Measurements from ENCODE around the gene SIRT2. TPM values are rescaled to one million over a fixed set of nuclear protein-coding genes. Genes with fewer than 3 reads are reported as not detected.

Gene SIRT2
- total and polyA plus RNA-seq, 2 of the 8 experiments (the other 6 are each of a cell fraction or from before 2014, with no cell fraction given), result 6.5 to 10.0 TPM

DNA sequence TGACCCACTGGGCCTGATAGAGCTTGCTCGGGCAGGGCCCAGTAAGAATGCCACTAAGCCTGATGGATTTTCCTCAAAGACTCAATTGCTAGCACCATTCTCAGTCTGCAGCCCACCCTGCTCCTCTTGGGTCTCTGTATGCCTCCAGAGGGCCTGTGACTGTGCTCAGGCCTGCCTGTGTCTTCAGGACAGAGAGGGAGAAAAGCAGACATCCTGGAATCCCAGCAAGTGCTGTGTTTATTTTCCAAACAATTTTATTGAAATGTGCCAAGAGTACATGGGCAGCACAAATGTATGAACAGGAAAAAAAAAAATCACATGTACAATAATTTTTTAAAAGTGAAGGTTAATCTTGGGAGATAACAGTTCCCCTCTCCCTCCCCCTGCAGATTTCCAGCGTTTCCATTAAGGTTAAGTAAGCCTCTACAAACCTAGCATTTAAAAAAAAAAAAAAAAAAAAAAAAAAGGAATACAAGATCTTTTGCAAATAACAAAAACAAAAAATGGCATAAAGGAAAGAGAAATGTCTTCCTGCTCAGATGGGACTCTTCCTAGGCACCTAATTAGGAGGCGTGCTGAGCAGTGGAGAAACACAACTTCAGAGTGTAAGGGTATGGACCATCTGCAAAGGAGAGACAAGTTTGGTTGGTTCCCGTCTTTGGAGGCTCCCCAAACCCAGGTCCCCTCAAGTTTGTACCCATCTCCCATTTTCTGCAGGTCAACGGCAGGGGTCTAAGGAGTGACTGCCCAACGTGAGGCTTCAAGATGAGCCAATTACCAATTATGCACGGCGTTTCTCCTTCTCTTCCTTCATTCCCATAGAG lies 63.0 kb downstream of the SIRT2 start (continued):
- TF ChIP-seq, protein P1, sequence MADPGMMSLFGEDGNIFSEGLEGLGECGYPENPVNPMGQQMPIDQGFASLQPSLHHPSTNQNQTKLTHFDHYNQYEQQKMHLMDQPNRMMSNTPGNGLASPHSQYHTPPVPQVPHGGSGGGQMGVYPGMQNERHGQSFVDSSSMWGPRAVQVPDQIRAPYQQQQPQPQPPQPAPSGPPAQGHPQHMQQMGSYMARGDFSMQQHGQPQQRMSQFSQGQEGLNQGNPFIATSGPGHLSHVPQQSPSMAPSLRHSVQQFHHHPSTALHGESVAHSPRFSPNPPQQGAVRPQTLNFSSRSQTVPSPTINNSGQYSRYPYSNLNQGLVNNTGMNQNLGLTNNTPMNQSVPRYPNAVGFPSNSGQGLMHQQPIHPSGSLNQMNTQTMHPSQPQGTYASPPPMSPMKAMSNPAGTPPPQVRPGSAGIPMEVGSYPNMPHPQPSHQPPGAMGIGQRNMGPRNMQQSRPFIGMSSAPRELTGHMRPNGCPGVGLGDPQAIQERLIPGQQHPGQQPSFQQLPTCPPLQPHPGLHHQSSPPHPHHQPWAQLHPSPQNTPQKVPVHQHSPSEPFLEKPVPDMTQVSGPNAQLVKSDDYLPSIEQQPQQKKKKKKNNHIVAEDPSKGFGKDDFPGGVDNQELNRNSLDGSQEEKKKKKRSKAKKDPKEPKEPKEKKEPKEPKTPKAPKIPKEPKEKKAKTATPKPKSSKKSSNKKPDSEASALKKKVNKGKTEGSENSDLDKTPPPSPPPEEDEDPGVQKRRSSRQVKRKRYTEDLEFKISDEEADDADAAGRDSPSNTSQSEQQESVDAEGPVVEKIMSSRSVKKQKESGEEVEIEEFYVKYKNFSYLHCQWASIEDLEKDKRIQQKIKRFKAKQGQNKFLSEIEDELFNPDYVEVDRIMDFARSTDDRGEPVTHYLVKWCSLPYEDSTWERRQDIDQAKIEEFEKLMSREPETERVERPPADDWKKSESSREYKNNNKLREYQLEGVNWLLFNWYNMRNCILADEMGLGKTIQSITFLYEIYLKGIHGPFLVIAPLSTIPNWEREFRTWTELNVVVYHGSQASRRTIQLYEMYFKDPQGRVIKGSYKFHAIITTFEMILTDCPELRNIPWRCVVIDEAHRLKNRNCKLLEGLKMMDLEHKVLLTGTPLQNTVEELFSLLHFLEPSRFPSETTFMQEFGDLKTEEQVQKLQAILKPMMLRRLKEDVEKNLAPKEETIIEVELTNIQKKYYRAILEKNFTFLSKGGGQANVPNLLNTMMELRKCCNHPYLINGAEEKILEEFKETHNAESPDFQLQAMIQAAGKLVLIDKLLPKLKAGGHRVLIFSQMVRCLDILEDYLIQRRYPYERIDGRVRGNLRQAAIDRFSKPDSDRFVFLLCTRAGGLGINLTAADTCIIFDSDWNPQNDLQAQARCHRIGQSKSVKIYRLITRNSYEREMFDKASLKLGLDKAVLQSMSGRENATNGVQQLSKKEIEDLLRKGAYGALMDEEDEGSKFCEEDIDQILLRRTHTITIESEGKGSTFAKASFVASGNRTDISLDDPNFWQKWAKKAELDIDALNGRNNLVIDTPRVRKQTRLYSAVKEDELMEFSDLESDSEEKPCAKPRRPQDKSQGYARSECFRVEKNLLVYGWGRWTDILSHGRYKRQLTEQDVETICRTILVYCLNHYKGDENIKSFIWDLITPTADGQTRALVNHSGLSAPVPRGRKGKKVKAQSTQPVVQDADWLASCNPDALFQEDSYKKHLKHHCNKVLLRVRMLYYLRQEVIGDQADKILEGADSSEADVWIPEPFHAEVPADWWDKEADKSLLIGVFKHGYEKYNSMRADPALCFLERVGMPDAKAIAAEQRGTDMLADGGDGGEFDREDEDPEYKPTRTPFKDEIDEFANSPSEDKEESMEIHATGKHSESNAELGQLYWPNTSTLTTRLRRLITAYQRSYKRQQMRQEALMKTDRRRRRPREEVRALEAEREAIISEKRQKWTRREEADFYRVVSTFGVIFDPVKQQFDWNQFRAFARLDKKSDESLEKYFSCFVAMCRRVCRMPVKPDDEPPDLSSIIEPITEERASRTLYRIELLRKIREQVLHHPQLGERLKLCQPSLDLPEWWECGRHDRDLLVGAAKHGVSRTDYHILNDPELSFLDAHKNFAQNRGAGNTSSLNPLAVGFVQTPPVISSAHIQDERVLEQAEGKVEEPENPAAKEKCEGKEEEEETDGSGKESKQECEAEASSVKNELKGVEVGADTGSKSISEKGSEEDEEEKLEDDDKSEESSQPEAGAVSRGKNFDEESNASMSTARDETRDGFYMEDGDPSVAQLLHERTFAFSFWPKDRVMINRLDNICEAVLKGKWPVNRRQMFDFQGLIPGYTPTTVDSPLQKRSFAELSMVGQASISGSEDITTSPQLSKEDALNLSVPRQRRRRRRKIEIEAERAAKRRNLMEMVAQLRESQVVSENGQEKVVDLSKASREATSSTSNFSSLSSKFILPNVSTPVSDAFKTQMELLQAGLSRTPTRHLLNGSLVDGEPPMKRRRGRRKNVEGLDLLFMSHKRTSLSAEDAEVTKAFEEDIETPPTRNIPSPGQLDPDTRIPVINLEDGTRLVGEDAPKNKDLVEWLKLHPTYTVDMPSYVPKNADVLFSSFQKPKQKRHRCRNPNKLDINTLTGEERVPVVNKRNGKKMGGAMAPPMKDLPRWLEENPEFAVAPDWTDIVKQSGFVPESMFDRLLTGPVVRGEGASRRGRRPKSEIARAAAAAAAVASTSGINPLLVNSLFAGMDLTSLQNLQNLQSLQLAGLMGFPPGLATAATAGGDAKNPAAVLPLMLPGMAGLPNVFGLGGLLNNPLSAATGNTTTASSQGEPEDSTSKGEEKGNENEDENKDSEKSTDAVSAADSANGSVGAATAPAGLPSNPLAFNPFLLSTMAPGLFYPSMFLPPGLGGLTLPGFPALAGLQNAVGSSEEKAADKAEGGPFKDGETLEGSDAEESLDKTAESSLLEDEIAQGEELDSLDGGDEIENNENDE (IDR thresholded peaks at IDR 0.05; ENCODE audit: insufficient replicate concordance, low read length), result no peak
- TF ChIP-seq TAF1 (IDR thresholded peaks at IDR 0.05; ENCODE audit: low read depth, low read length), result no peak
- no peak for TF ChIP-seq NANOG (IDR thresholded peaks at IDR 0.05; ENCODE audit: insufficient read depth, low read depth, low read length, poor library complexity, severe bottlenecking)
- no peak for TF ChIP-seq HDAC2 (IDR thresholded peaks at IDR 0.05; ENCODE audit: borderline replicate concordance in 1 of 2, low read depth in 2 of 2, low read length in 2 of 2)

Data from H1 (cell line).